ENCODE results near the gene COX6A1. TPM values are rescaled to one million over a fixed set of nuclear protein-coding genes. Genes with fewer than 3 reads are reported as not detected.

Gene COX6A1
- total RNA-seq, 2 donors from 2014 or later = 887 to 1,081 TPM

Other genes starting within 250 kb of the COX6A1 start
- 100 to 1,000 TPM in 1 of 2 donors, 10 to 100 TPM in 1; 53.4 to 144 TPM for gene GCN1, start 243.4 kb upstream of the COX6A1 start, total RNA-seq
- 1,000 to 10,000 TPM; 1,834 to 2,096 TPM for gene RPLP0, start 237.0 kb upstream of the COX6A1 start, total RNA-seq
- 100 to 1,000 TPM; 133 to 142 TPM for gene PXN, start 172.4 kb upstream of the COX6A1 start, total RNA-seq
- 1,000 to 10,000 TPM; 2,653 to 6,886 TPM for gene RNU4-2, start 146.2 kb upstream of the COX6A1 start, total RNA-seq
- gene RNU4-1, start 144.9 kb upstream of the COX6A1 start, total RNA-seq = 1,000 to 10,000 TPM; 1,555 to 3,531 TPM
- gene SIRT4, start 135.8 kb upstream of the COX6A1 start, total RNA-seq = 1 to 10 TPM; 1.3 to 1.6 TPM
- gene PLA2G1B, start 110.3 kb upstream of the COX6A1 start, total RNA-seq = 1 to 10 TPM in 1 of 2 donors, not detected in 1; 5.0 TPM
- gene MSI1, start 68.9 kb upstream of the COX6A1 start, total RNA-seq = 10 to 100 TPM in 1 of 2 donors, 1 to 10 TPM in 1; 3.8 to 11.7 TPM
- gene TRIAP1, start 8.3 kb downstream of the COX6A1 start, total RNA-seq = 10 to 100 TPM; 20.4 to 27.8 TPM
- gene GATC, start 8.3 kb downstream of the COX6A1 start, total RNA-seq = 10 to 100 TPM; 34.1 to 43.3 TPM
- gene SRSF9, start 31.6 kb downstream of the COX6A1 start, total RNA-seq = 100 to 1,000 TPM; 169 to 216 TPM
- gene DYNLL1, start 58.0 kb downstream of the COX6A1 start, total RNA-seq = 100 to 1,000 TPM; 359 to 463 TPM
- gene COQ5, start 91.0 kb downstream of the COX6A1 start, total RNA-seq = 10 to 100 TPM; 35.8 to 46.6 TPM
- 100 to 1,000 TPM; 199 to 226 TPM for gene RNF10, start 96.2 kb downstream of the COX6A1 start, total RNA-seq
- gene POP5, start 143.3 kb downstream of the COX6A1 start, total RNA-seq = 10 to 100 TPM; 22.8 to 77.7 TPM
- under 1 TPM; 0.77 to 0.79 TPM for gene CABP1, start 202.5 kb downstream of the COX6A1 start, total RNA-seq
- gene MLEC, start 249.0 kb downstream of the COX6A1 start, total RNA-seq = 100 to 1,000 TPM; 331 to 500 TPM

Data from colonic mucosa (tissue), 2 donors.